WTC11 (cell line): ENCODE measurements around the gene TRAIP. TPM values are rescaled to one million over a fixed set of nuclear protein-coding genes. Genes with fewer than 3 reads are reported as not detected.

Experiments used
- ATAC-seq: fragments of 200-7000 bp; cut with Tn5 transposase; 2 replicates; pipeline ENCODE4 v1.10.0; 2021; ENCODE audit warnings: mild to moderate bottlenecking, moderate library complexity
- CTCF ChIA-PET: fragments of 300-600 bp; sonication (Branson Sonifier 250); formaldehyde crosslinking; loops from one replicate; lab custom pipeline; 2021; ENCODE audit warnings: antibody characterized with exemption; lab: Charles Lee
- POLR2A ChIA-PET: fragments of 350-600 bp; sonication (Branson Sonifier 250); formaldehyde crosslinking; loops from one replicate; lab custom pipeline; 2021; ENCODE audit warnings: antibody characterized with exemption; lab: Charles Lee
- DNase-seq: peaks from one replicate; pipeline ENCODE4 v3.0.0; 2021; ENCODE audit warnings: low spot score
- H3K27ac Mint-ChIP-seq: 2 replicates; pipeline ENCODE4 v1.8.0; 2021; ENCODE audit warnings: mixed read lengths
- H3K27me3 Mint-ChIP-seq: 2 replicates; pipeline ENCODE4 v1.8.0; 2021; ENCODE audit warnings: low read depth, mild to moderate bottlenecking, moderate library complexity, mixed read lengths
- H3K36me3 Mint-ChIP-seq: 2 replicates; pipeline ENCODE4 v1.8.0; 2021; ENCODE audit warnings: mixed read lengths
- H3K4me1 Mint-ChIP-seq: 2 replicates; pipeline ENCODE4 v1.8.0; 2022; ENCODE audit warnings: mixed read lengths
- H3K4me3 Mint-ChIP-seq: 2 replicates; pipeline ENCODE4 v1.8.0; 2021; ENCODE audit warnings: mild to moderate bottlenecking, moderate library complexity, mixed read lengths
- H3K9me3 Mint-ChIP-seq: 2 replicates; pipeline ENCODE4 v1.8.0; 2021; ENCODE audit warnings: mixed read lengths
- CREB1 ChIP-seq: sonication (generic); formaldehyde crosslinking; IDR thresholded peaks from 2 replicates; pipeline ENCODE4 v1.8.0; 2023; ENCODE audit warnings: mild to moderate bottlenecking, missing genetic modification reagents
- ELF4 ChIP-seq: sonication (generic); formaldehyde crosslinking; IDR thresholded peaks from 2 replicates; pipeline ENCODE4 v1.8.1; 2022; ENCODE audit warnings: low read depth, mild to moderate bottlenecking, moderate library complexity, missing genetic modification reagents
- ESRRA ChIP-seq: sonication (generic); formaldehyde crosslinking; IDR thresholded peaks from 2 replicates; pipeline ENCODE4 v1.8.1; 2022; ENCODE audit warnings: mild to moderate bottlenecking, missing genetic modification reagents, borderline replicate concordance
- FOXP1 ChIP-seq: sonication (generic); formaldehyde crosslinking; IDR thresholded peaks from 2 replicates; pipeline ENCODE4 v1.8.0; 2022; ENCODE audit warnings: missing genetic modification reagents, mild to moderate bottlenecking, moderate library complexity, borderline replicate concordance
- KAT7 ChIP-seq: sonication (generic); formaldehyde crosslinking; IDR thresholded peaks from 2 replicates; pipeline ENCODE4 v1.8.1; 2023; ENCODE audit warnings: missing genetic modification reagents, mild to moderate bottlenecking, borderline replicate concordance
- NFYB ChIP-seq: sonication (generic); formaldehyde crosslinking; conservative IDR thresholded peaks from 2 replicates; pipeline ENCODE4 v1.8.0; 2022; ENCODE audit warnings: low read depth, missing genetic modification reagents
- TCF7 ChIP-seq: sonication (generic); formaldehyde crosslinking; IDR thresholded peaks from 2 replicates; pipeline ENCODE4 v1.8.0; 2022; ENCODE audit warnings: mild to moderate bottlenecking, low read depth, missing genetic modification reagents, moderate library complexity
- ZBTB21 ChIP-seq: sonication (generic); formaldehyde crosslinking; IDR thresholded peaks from 2 replicates; pipeline ENCODE4 v1.8.1; 2023; ENCODE audit warnings: mild to moderate bottlenecking, missing genetic modification reagents, borderline replicate concordance
- total RNA-seq: library from RNA; stranded (reverse); gene quantifications from 3 replicates; pipeline ENCODE4 v1.2.3, GENCODE V29; 2021
- TF ChIP-seq, protein P1 (sequence below): sonication (generic); formaldehyde crosslinking; IDR thresholded peaks from 2 replicates; pipeline ENCODE4 v1.8.0; 2022; ENCODE audit warnings: missing genetic modification reagents
- TF ChIP-seq, protein P2 (sequence below): sonication (generic); formaldehyde crosslinking; IDR thresholded peaks from 2 replicates; pipeline ENCODE4 v1.8.0; 2023; ENCODE audit warnings: missing genetic modification reagents, mild to moderate bottlenecking, borderline replicate concordance
- TF ChIP-seq, protein P3 (sequence below): fragments of 250-450 bp; sonication (Bioruptor Pico); IDR thresholded peaks from 2 replicates; pipeline ENCODE4 v1.9.0; 2021; ENCODE audit warnings: mild to moderate bottlenecking
- TF ChIP-seq, protein P4 (sequence below): sonication (generic); formaldehyde crosslinking; IDR thresholded peaks from 2 replicates; pipeline ENCODE4 v1.8.1; 2023; ENCODE audit warnings: mild to moderate bottlenecking, missing genetic modification reagents
- TF ChIP-seq, protein P5 (sequence below): sonication (generic); formaldehyde crosslinking; IDR thresholded peaks from 2 replicates; pipeline ENCODE4 v1.8.0; 2022; ENCODE audit warnings: mild to moderate bottlenecking, missing genetic modification reagents

The TRAIP gene
- total RNA-seq, 1 experiment from 2014 or later, result 25.9 TPM

DNA sequence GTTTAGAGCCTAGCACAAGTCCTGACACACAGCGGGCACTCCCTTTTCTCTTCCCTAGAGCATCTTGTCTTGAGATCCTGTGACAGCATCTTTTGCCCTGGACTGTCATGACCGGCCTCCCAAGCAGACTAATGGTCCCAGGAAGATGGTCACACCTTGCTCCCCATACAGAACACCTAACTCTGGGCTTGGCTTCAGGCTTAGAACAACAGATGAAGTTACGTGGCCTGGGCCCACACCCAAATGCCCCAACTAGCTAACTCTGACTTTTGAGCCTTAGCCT, 69.2 kb downstream of the TRAIP start:
- POLR2A ChIA-PET, result interaction anchor here (0.5 to 1.7 kb wide), 3 partner anchors 36 to 143 kb away, joined by 3 to 6 read pairs (median 5); no protein-coding TSS in a partner anchor
- peaks cover 15% of the 10 kb centered on the region for H3K27me3 Mint-ChIP-seq
- no peaks in the 10 kb centered on the region for H3K9me3 Mint-ChIP-seq
- peak overlapping the region; percentile 90 for H3K4me3 Mint-ChIP-seq
- CTCF ChIA-PET, result interaction anchor here (1.2 to 3.5 kb wide), 3 partner anchors 15 to 123 kb away, joined by 4 to 36 read pairs (median 9); partner anchors contain the start of genes AMIGO3, CDHR4 and INKA1
- peak overlapping the region; percentile 93 for H3K27ac Mint-ChIP-seq
- H3K36me3 Mint-ChIP-seq, result peaks cover 12% of the 10 kb centered on the region
- ATAC-seq (no peak), DNase-seq (no peak)
- peaks cover 20% of the 10 kb centered on the region for H3K4me1 Mint-ChIP-seq
- TF ChIP-seq, protein P1, sequence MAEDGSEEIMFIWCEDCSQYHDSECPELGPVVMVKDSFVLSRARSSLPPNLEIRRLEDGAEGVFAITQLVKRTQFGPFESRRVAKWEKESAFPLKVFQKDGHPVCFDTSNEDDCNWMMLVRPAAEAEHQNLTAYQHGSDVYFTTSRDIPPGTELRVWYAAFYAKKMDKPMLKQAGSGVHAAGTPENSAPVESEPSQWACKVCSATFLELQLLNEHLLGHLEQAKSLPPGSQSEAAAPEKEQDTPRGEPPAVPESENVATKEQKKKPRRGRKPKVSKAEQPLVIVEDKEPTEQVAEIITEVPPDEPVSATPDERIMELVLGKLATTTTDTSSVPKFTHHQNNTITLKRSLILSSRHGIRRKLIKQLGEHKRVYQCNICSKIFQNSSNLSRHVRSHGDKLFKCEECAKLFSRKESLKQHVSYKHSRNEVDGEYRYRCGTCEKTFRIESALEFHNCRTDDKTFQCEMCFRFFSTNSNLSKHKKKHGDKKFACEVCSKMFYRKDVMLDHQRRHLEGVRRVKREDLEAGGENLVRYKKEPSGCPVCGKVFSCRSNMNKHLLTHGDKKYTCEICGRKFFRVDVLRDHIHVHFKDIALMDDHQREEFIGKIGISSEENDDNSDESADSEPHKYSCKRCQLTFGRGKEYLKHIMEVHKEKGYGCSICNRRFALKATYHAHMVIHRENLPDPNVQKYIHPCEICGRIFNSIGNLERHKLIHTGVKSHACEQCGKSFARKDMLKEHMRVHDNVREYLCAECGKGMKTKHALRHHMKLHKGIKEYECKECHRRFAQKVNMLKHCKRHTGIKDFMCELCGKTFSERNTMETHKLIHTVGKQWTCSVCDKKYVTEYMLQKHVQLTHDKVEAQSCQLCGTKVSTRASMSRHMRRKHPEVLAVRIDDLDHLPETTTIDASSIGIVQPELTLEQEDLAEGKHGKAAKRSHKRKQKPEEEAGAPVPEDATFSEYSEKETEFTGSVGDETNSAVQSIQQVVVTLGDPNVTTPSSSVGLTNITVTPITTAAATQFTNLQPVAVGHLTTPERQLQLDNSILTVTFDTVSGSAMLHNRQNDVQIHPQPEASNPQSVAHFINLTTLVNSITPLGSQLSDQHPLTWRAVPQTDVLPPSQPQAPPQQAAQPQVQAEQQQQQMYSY (CRISPR knock-in tag), result no peak
- TF ChIP-seq ZBTB21 (CRISPR knock-in tag), result no peak
- no peak for TF ChIP-seq ELF4 (CRISPR knock-in tag)
- TF ChIP-seq, protein P2, sequence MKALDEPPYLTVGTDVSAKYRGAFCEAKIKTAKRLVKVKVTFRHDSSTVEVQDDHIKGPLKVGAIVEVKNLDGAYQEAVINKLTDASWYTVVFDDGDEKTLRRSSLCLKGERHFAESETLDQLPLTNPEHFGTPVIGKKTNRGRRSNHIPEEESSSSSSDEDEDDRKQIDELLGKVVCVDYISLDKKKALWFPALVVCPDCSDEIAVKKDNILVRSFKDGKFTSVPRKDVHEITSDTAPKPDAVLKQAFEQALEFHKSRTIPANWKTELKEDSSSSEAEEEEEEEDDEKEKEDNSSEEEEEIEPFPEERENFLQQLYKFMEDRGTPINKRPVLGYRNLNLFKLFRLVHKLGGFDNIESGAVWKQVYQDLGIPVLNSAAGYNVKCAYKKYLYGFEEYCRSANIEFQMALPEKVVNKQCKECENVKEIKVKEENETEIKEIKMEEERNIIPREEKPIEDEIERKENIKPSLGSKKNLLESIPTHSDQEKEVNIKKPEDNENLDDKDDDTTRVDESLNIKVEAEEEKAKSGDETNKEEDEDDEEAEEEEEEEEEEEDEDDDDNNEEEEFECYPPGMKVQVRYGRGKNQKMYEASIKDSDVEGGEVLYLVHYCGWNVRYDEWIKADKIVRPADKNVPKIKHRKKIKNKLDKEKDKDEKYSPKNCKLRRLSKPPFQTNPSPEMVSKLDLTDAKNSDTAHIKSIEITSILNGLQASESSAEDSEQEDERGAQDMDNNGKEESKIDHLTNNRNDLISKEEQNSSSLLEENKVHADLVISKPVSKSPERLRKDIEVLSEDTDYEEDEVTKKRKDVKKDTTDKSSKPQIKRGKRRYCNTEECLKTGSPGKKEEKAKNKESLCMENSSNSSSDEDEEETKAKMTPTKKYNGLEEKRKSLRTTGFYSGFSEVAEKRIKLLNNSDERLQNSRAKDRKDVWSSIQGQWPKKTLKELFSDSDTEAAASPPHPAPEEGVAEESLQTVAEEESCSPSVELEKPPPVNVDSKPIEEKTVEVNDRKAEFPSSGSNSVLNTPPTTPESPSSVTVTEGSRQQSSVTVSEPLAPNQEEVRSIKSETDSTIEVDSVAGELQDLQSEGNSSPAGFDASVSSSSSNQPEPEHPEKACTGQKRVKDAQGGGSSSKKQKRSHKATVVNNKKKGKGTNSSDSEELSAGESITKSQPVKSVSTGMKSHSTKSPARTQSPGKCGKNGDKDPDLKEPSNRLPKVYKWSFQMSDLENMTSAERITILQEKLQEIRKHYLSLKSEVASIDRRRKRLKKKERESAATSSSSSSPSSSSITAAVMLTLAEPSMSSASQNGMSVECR (CRISPR knock-in tag), result no peak
- TF ChIP-seq KAT7 (CRISPR knock-in tag), result no peak
- no peak for TF ChIP-seq NFYB (CRISPR knock-in tag)

DNA sequence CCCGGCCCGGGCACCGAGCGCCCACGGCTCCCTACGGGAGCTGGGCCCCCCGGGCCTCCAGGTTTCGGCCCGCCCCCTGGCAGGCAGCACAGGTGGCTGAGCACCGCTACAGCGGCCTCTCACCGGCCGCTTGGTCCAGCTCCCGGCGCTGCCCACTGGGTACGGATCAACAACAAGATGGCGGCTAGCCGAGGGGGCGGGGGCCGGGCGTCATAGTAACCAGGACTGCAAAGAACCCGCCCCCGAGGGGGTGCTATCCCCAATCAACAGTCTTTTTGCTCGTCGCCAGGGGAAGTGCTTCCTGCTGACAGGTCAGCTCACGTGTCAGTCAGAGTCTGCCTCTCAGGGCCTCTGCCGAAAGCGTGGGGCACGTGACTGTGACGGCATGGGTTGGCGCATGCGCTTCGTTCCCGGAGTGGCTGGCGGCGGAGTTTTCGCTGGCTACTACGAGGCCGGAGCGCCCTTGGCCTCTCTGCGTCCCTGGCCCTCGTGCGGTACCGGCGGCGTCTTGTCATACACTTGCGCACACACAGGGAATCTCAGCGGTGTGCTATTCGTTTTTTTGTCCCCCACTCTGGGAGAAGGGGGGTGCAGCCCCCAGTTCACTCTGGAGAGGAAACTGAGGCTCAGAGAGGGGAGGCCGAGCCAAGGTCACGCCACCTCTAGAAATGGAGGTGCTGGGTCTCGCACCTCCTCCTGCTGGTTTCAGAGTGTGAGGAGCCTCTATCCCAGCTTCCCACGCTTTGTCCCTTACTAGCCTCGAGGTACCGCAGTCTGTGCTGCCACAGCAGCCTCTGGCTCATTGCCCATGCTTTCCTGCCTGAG, 69.8 kb downstream of the TRAIP start, which contains the start of gene IP6K1:
TSS of gene IP6K1 (minus strand) at position 186 of the 825 bp plus-strand sequence. CDS start 38,502 bp downstream, outside the sequence.
- ATAC-seq (peak; percentile 99), DNase-seq (peak; percentile 100)
- POLR2A ChIA-PET, result interaction anchor here (0.5 to 1.7 kb wide), 7 partner anchors 8 to 153 kb away, joined by 3 to 8 read pairs (median 4); partner anchors contain the start of genes INKA1 and RBM6
- H3K4me1 Mint-ChIP-seq, result peaks cover 20% of the 10 kb centered on the region
- H3K36me3 Mint-ChIP-seq, result peaks cover 12% of the 10 kb centered on the region
- H3K27me3 Mint-ChIP-seq, result peaks cover 15% of the 10 kb centered on the region
- CTCF ChIA-PET, result interaction anchor here (0.8 to 3.5 kb wide), 6 partner anchors 15 to 124 kb away, joined by 3 to 36 read pairs (median 6); partner anchors contain the start of genes AMIGO3, CDHR4 and INKA1
- H3K9me3 Mint-ChIP-seq, result no peaks in the 10 kb centered on the region
- H3K27ac Mint-ChIP-seq, result peak within 1 kb of the TSS; percentile 93
- peak within 1 kb of the TSS; percentile 90 for H3K4me3 Mint-ChIP-seq
- TF ChIP-seq, protein P3, sequence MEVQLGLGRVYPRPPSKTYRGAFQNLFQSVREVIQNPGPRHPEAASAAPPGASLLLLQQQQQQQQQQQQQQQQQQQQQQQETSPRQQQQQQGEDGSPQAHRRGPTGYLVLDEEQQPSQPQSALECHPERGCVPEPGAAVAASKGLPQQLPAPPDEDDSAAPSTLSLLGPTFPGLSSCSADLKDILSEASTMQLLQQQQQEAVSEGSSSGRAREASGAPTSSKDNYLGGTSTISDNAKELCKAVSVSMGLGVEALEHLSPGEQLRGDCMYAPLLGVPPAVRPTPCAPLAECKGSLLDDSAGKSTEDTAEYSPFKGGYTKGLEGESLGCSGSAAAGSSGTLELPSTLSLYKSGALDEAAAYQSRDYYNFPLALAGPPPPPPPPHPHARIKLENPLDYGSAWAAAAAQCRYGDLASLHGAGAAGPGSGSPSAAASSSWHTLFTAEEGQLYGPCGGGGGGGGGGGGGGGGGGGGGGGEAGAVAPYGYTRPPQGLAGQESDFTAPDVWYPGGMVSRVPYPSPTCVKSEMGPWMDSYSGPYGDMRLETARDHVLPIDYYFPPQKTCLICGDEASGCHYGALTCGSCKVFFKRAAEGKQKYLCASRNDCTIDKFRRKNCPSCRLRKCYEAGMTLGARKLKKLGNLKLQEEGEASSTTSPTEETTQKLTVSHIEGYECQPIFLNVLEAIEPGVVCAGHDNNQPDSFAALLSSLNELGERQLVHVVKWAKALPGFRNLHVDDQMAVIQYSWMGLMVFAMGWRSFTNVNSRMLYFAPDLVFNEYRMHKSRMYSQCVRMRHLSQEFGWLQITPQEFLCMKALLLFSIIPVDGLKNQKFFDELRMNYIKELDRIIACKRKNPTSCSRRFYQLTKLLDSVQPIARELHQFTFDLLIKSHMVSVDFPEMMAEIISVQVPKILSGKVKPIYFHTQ (CRISPR knock-in tag), result no peak
- TF ChIP-seq CREB1 (CRISPR knock-in tag), result 0 out of 2 replicates have a peak, but pooled peaks have one; percentile 21
- peak; percentile 70; the same call in 1 of the 2 replicates for TF ChIP-seq ESRRA (CRISPR knock-in tag)
- TF ChIP-seq, protein P4, sequence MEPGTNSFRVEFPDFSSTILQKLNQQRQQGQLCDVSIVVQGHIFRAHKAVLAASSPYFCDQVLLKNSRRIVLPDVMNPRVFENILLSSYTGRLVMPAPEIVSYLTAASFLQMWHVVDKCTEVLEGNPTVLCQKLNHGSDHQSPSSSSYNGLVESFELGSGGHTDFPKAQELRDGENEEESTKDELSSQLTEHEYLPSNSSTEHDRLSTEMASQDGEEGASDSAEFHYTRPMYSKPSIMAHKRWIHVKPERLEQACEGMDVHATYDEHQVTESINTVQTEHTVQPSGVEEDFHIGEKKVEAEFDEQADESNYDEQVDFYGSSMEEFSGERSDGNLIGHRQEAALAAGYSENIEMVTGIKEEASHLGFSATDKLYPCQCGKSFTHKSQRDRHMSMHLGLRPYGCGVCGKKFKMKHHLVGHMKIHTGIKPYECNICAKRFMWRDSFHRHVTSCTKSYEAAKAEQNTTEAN (CRISPR knock-in tag), result no peak
- peak; percentile 91; the same call in 1 of the 2 replicates for TF ChIP-seq FOXP1
- TF ChIP-seq, protein P1 (CRISPR knock-in tag), result no peak
- TF ChIP-seq, protein P5, sequence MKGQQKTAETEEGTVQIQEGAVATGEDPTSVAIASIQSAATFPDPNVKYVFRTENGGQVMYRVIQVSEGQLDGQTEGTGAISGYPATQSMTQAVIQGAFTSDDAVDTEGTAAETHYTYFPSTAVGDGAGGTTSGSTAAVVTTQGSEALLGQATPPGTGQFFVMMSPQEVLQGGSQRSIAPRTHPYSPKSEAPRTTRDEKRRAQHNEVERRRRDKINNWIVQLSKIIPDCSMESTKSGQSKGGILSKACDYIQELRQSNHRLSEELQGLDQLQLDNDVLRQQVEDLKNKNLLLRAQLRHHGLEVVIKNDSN (CRISPR knock-in tag), result peak; percentile 100
- 0 out of 2 replicates have a peak, but pooled peaks have one; percentile 62 for TF ChIP-seq TCF7
